HepG2 (cell line): ENCODE data around the gene IRS1. TPM values are rescaled to one million over a fixed set of nuclear protein-coding genes. Genes with fewer than 3 reads are reported as not detected.
A peak's percentile ranks its signal among the peaks of the same experiment; 100 is the strongest.

Experiments
- FOXC1 ChIP-seq: sonication (generic); formaldehyde crosslinking; IDR thresholded peaks from 2 replicates; pipeline ENCODE4 v1.8.0; 2022; ENCODE audit warnings: mild to moderate bottlenecking, missing genetic modification reagents, borderline replicate concordance
- KDM4B ChIP-seq: sonication (generic); formaldehyde crosslinking; IDR thresholded peaks from 2 replicates; pipeline ENCODE4 v1.4.0; 2020; ENCODE audit warnings: missing genetic modification reagents
- NCOA2 ChIP-seq: sonication (generic); formaldehyde crosslinking; IDR thresholded peaks from 2 replicates; pipeline ENCODE4 v1.8.0; 2022; ENCODE audit warnings: inconsistent platforms
- NR1H2 ChIP-seq: sonication (generic); formaldehyde crosslinking; IDR thresholded peaks from 2 replicates; pipeline ENCODE4 v1.8.1; 2022; ENCODE audit warnings: low read depth, missing genetic modification reagents, borderline replicate concordance
- SPEN ChIP-seq: sonication (generic); formaldehyde crosslinking; IDR thresholded peaks from 2 replicates; pipeline ENCODE4 v1.5.1; 2020; ENCODE audit warnings: low read depth, mild to moderate bottlenecking, missing genetic modification reagents
- ZNF253 ChIP-seq: sonication (generic); formaldehyde crosslinking; IDR thresholded peaks from 2 replicates; pipeline ENCODE4 v1.8.0; 2022; ENCODE audit warnings: mild to moderate bottlenecking, missing genetic modification reagents, borderline replicate concordance
- ZNF446 ChIP-seq: sonication (generic); formaldehyde crosslinking; IDR thresholded peaks from 2 replicates; pipeline ENCODE4 v1.5.0; 2020; ENCODE audit warnings: mild to moderate bottlenecking, missing genetic modification reagents
- ZNF567 ChIP-seq: sonication (generic); formaldehyde crosslinking; IDR thresholded peaks from 2 replicates; pipeline ENCODE4 v1.8.1; 2023; ENCODE audit warnings: mild to moderate bottlenecking, missing genetic modification reagents, borderline replicate concordance
- ZSCAN25 ChIP-seq: sonication (generic); formaldehyde crosslinking; IDR thresholded peaks from 2 replicates; pipeline ENCODE4 v1.8.0; 2022; ENCODE audit warnings: mild to moderate bottlenecking, missing genetic modification reagents
- polyA plus RNA-seq, 8 experiments: library from polyadenylated mRNA; depleted of rRNA in 3 of 8; stranded (reverse) in 7 of 8; unstranded in 1 of 8; fragments of >200 nt; fragmentation: Illumina TruSeq in 4 of 8; extraction: Trizol in 4 of 8; gene quantifications; 2 replicates each; pipeline versions ENCODE4 v1.2.1 to v1.2.3, GENCODE V29; 2011 to 2016; ENCODE audit warnings: low read depth in 4 of 8, missing spikeins in 1 of 8, mixed read lengths in 1 of 8; ENCODE audit not compliant: insufficient read depth in 1 of 8
- total RNA-seq, 5 experiments: library from RNA; depleted of rRNA; stranded (reverse); fragments of >200 nt; fragmentation: Illumina TruSeq; extraction: Trizol; gene quantifications; 2 replicates each; pipeline ENCODE4 v1.2.3, GENCODE V29; 2016; ENCODE audit warnings: low read depth in 1 of 5
- TF ChIP-seq, protein P1 (sequence below): sonication (generic); formaldehyde crosslinking; conservative IDR thresholded peaks from 2 replicates; pipeline ENCODE4 v1.8.0; 2022; ENCODE audit warnings: missing genetic modification reagents
- TF ChIP-seq, protein P2 (sequence below): sonication (generic); formaldehyde crosslinking; IDR thresholded peaks from 2 replicates; pipeline ENCODE4 v1.4.0; 2020; ENCODE audit warnings: missing genetic modification reagents
- TF ChIP-seq, protein P3 (sequence below): sonication (generic); formaldehyde crosslinking; IDR thresholded peaks from 2 replicates; pipeline ENCODE4 v1.8.0; 2022; ENCODE audit warnings: missing genetic modification reagents, mild to moderate bottlenecking, inconsistent platforms, borderline replicate concordance
- TF ChIP-seq, protein P4 (sequence below): sonication (generic); formaldehyde crosslinking; IDR thresholded peaks from 2 replicates; pipeline ENCODE4 v1.5.0; 2020; ENCODE audit warnings: mild to moderate bottlenecking, missing genetic modification reagents
- TF ChIP-seq, protein P5 (sequence below): sonication (generic); formaldehyde crosslinking; IDR thresholded peaks from 2 replicates; pipeline ENCODE4 v1.8.0; 2022; ENCODE audit warnings: missing genetic modification reagents, low read depth, mild to moderate bottlenecking, borderline replicate concordance
- TF ChIP-seq, protein P6 (sequence below): sonication (generic); formaldehyde crosslinking; IDR thresholded peaks from 2 replicates; pipeline ENCODE4 v1.4.0; 2020; ENCODE audit warnings: missing genetic modification reagents

The IRS1 gene
- total and polyA plus RNA-seq, 2 of the 13 experiments (the other 11 are each of a cell fraction or from before 2014, with no cell fraction given), result 8.7 to 9.0 TPM

DNA sequence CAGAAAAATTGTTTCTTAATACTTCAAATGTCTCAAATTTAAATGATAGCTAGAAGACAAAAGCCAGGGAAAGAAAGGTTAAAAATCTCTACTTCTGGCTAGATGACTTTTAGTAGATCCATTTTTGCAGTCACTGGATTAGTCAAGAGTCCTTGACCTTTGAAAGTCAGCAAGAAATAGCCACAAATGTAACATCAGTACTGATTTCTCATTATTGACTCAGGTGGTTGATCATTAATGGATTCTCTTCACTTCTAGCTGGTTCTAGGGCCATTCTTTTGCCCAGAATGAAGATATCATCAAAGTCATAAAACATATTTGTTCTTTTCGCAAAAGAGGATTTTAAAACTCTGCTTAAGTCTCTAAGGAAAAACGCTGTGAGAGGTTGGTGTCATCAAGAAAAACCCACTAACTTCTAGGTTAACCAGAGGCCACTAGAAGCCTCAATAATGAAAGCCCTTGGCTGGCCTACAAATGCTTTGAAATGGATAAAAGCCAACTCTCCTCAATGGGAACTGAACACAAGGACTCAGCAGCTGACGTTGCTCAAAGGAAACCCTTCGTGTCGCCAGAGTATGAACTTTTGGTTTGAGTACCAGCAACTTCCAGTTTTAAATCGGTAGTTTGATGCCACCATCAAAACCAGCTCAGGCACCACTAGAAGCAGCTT lies 66.3 kb downstream of the IRS1 start (continued):
- TF ChIP-seq NCOA2 (CRISPR knock-in tag) (peak; percentile 98), SPEN (CRISPR knock-in tag) (no peak), ZSCAN25 (no peak), ZNF446 (CRISPR knock-in tag) (no peak), NR1H2 (CRISPR knock-in tag) (no peak), ZNF567 (CRISPR knock-in tag) (no peak), ZNF253 (CRISPR knock-in tag) (no peak), KDM4B (CRISPR knock-in tag) (0 out of 2 replicates have a peak, but pooled peaks have one; percentile 29), FOXC1 (CRISPR knock-in tag) (no peak)
- TF ChIP-seq, protein P1, sequence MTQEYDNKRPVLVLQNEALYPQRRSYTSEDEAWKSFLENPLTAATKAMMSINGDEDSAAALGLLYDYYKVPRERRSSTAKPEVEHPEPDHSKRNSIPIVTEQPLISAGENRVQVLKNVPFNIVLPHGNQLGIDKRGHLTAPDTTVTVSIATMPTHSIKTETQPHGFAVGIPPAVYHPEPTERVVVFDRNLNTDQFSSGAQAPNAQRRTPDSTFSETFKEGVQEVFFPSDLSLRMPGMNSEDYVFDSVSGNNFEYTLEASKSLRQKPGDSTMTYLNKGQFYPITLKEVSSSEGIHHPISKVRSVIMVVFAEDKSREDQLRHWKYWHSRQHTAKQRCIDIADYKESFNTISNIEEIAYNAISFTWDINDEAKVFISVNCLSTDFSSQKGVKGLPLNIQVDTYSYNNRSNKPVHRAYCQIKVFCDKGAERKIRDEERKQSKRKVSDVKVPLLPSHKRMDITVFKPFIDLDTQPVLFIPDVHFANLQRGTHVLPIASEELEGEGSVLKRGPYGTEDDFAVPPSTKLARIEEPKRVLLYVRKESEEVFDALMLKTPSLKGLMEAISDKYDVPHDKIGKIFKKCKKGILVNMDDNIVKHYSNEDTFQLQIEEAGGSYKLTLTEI (CRISPR knock-in tag), result no peak
- TF ChIP-seq, protein P2, sequence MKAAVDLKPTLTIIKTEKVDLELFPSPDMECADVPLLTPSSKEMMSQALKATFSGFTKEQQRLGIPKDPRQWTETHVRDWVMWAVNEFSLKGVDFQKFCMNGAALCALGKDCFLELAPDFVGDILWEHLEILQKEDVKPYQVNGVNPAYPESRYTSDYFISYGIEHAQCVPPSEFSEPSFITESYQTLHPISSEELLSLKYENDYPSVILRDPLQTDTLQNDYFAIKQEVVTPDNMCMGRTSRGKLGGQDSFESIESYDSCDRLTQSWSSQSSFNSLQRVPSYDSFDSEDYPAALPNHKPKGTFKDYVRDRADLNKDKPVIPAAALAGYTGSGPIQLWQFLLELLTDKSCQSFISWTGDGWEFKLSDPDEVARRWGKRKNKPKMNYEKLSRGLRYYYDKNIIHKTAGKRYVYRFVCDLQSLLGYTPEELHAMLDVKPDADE (CRISPR knock-in tag), result no peak
- TF ChIP-seq, protein P3, sequence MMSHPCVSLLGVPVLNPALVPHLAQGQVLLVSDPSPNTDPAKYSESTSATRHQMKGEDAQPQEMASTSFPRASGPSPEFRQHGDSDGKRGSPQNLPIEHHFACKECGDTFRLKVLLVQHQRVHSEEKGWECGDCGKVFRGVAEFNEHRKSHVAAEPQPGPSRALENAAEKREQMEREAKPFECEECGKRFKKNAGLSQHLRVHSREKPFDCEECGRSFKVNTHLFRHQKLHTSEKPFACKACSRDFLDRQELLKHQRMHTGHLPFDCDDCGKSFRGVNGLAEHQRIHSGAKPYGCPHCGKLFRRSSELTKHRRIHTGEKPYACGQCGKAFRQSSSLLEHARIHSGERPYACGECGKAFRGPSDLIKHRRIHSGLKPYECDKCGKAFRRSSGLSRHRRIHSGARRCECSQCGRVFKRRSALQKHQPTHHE, result no peak
- TF ChIP-seq, protein P4, sequence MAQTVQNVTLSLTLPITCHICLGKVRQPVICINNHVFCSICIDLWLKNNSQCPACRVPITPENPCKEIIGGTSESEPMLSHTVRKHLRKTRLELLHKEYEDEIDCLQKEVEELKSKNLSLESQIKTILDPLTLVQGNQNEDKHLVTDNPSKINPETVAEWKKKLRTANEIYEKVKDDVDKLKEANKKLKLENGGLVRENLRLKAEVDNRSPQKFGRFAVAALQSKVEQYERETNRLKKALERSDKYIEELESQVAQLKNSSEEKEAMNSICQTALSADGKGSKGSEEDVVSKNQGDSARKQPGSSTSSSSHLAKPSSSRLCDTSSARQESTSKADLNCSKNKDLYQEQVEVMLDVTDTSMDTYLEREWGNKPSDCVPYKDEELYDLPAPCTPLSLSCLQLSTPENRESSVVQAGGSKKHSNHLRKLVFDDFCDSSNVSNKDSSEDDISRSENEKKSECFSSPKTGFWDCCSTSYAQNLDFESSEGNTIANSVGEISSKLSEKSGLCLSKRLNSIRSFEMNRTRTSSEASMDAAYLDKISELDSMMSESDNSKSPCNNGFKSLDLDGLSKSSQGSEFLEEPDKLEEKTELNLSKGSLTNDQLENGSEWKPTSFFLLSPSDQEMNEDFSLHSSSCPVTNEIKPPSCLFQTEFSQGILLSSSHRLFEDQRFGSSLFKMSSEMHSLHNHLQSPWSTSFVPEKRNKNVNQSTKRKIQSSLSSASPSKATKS (CRISPR knock-in tag), result peak; percentile 89; the same call in 1 of the 2 replicates
- TF ChIP-seq, protein P5, sequence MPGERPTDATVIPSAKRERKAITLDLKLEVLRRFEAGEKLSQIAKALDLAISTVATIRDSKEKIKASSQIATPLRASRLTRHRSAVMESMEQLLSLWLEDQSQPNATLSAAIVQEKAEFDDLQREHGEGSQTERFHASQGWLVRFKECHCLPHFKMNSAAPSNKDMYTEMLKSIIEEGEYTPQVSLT, result no peak
- TF ChIP-seq, protein P6, sequence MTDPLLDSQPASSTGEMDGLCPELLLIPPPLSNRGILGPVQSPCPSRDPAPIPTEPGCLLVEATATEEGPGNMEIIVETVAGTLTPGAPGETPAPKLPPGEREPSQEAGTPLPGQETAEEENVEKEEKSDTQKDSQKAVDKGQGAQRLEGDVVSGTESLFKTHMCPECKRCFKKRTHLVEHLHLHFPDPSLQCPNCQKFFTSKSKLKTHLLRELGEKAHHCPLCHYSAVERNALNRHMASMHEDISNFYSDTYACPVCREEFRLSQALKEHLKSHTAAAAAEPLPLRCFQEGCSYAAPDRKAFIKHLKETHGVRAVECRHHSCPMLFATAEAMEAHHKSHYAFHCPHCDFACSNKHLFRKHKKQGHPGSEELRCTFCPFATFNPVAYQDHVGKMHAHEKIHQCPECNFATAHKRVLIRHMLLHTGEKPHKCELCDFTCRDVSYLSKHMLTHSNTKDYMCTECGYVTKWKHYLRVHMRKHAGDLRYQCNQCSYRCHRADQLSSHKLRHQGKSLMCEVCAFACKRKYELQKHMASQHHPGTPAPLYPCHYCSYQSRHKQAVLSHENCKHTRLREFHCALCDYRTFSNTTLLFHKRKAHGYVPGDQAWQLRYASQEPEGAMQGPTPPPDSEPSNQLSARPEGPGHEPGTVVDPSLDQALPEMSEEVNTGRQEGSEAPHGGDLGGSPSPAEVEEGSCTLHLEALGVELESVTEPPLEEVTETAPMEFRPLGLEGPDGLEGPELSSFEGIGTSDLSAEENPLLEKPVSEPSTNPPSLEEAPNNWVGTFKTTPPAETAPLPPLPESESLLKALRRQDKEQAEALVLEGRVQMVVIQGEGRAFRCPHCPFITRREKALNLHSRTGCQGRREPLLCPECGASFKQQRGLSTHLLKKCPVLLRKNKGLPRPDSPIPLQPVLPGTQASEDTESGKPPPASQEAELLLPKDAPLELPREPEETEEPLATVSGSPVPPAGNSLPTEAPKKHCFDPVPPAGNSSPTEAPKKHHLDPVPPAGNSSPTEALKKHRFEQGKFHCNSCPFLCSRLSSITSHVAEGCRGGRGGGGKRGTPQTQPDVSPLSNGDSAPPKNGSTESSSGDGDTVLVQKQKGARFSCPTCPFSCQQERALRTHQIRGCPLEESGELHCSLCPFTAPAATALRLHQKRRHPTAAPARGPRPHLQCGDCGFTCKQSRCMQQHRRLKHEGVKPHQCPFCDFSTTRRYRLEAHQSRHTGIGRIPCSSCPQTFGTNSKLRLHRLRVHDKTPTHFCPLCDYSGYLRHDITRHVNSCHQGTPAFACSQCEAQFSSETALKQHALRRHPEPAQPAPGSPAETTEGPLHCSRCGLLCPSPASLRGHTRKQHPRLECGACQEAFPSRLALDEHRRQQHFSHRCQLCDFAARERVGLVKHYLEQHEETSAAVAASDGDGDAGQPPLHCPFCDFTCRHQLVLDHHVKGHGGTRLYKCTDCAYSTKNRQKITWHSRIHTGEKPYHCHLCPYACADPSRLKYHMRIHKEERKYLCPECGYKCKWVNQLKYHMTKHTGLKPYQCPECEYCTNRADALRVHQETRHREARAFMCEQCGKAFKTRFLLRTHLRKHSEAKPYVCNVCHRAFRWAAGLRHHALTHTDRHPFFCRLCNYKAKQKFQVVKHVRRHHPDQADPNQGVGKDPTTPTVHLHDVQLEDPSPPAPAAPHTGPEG (CRISPR knock-in tag), result no peak
